OCI-LY7 (cell line): ENCODE data around the gene IL10RB. TPM values are rescaled to one million over a fixed set of nuclear protein-coding genes. Genes with fewer than 3 reads are reported as not detected.
A peak's percentile ranks its signal among the peaks of the same experiment; 100 is the strongest.

Experiments used
- BruUV-seq: library from RNA; stranded (reverse); fragments of 400-500 nt; replicated peaks from 2 replicates; lab custom pipeline; 2021; lab: Mats Ljungman, UMichigan
- CTCF ChIA-PET: fragments of 300-600 bp; sonication (Branson Sonifier 250); formaldehyde crosslinking; loops from one replicate; lab custom pipeline; 2022; ENCODE audit warnings: antibody characterized with exemption; ENCODE audit not compliant: unreplicated experiment; lab: Charles Lee
- POLR2A ChIA-PET: fragments of 300-600 bp; sonication (Branson Sonifier 250); formaldehyde crosslinking; loops from one replicate; lab custom pipeline; 2022; ENCODE audit warnings: antibody characterized with exemption; lab: Charles Lee
- DNase-seq: peaks from one replicate; pipeline ENCODE4 v3.0.0-alpha.2; 2015; ENCODE audit warnings: low spot score
- H2AFZ ChIP-seq: fragments of 200-600 bp; sonication (generic), shearing (Covaris generic); 2 replicates; pipeline ENCODE4 v1.6.1; 2014; ENCODE audit warnings: mild to moderate bottlenecking, antibody characterized with exemption, low read length, moderate library complexity
- H3K27ac ChIP-seq: fragments of 200-600 bp; sonication (generic); 2 replicates; pipeline ENCODE4 v1.5.1; 2014; ENCODE audit warnings: mixed run types, low read depth, mild to moderate bottlenecking, moderate library complexity, low read length, inconsistent platforms; ENCODE audit not compliant: poor library complexity, severe bottlenecking
- H3K36me3 ChIP-seq: fragments of 200-600 bp; sonication (generic); 2 replicates; pipeline ENCODE4 v1.6.1; 2014; ENCODE audit warnings: mild to moderate bottlenecking, antibody characterized with exemption, low read length, moderate library complexity, mixed read lengths; ENCODE audit not compliant: insufficient read depth
- H3K4me1 ChIP-seq: fragments of 200-600 bp; sonication (generic); 2 replicates; pipeline ENCODE4 v1.5.1; 2014; ENCODE audit warnings: mild to moderate bottlenecking, low read length; ENCODE audit not compliant: insufficient read depth, poor library complexity, severe bottlenecking
- H3K4me2 ChIP-seq: fragments of 200-600 bp; sonication (generic); 2 replicates; pipeline ENCODE4 v1.6.1; 2014; ENCODE audit warnings: mild to moderate bottlenecking, low read length
- H3K4me3 ChIP-seq: fragments of 200-600 bp; sonication (generic); 2 replicates; pipeline ENCODE4 v1.5.1; 2014; ENCODE audit warnings: mild to moderate bottlenecking, low read depth, low read length; ENCODE audit not compliant: poor library complexity, severe bottlenecking
- H3K79me2 ChIP-seq: fragments of 200-600 bp; sonication (generic); 2 replicates; pipeline ENCODE4 v1.6.1; 2016; ENCODE audit warnings: low read depth, mild to moderate bottlenecking, low read length, moderate library complexity, mixed read lengths; ENCODE audit not compliant: insufficient read depth
- H3K9me2 ChIP-seq: fragments of 200-600 bp; sonication (generic); 2 replicates; pipeline ENCODE4 v1.6.1; 2016; ENCODE audit warnings: mild to moderate bottlenecking, low read length, mixed read lengths; ENCODE audit not compliant: insufficient read depth
- H3K9me3 ChIP-seq: fragments of 200-600 bp; sonication (generic); 2 replicates; pipeline ENCODE4 v1.6.1; 2014; ENCODE audit warnings: mild to moderate bottlenecking, mixed run types, low read length, mixed read lengths
- H4K20me1 ChIP-seq: fragments of 200-600 bp; sonication (generic); 2 replicates; pipeline ENCODE4 v1.6.1; 2014; ENCODE audit warnings: mild to moderate bottlenecking, antibody characterized with exemption, low read length, moderate library complexity, mixed read lengths; ENCODE audit not compliant: insufficient read depth
- CTCF ChIP-seq: fragments of 200-600 bp; sonication (generic); conservative IDR thresholded peaks from 2 replicates; pipeline ENCODE4 v1.5.1; 2014; ENCODE audit warnings: mild to moderate bottlenecking, antibody characterized with exemption, low read length, moderate library complexity, mixed read lengths
- EZH2phosphoT487 ChIP-seq: fragments of 200-600 bp; sonication (generic); IDR thresholded peaks from 2 replicates; pipeline ENCODE4 v1.6.1; 2018; ENCODE audit warnings: low read depth, borderline replicate concordance, mild to moderate bottlenecking, mixed run types, antibody characterized with exemption, low read length, moderate library complexity, mixed read lengths
- intact Hi-C: fragments of 100-400 bp; cut with micrococcal nuclease; formaldehyde crosslinking; loops from one replicate; pipeline ENCODE4 v1.10.0; 2022; ENCODE audit not compliant: unreplicated experiment
- total RNA-seq, 2 experiments: library from RNA; depleted of rRNA in 1 of 2; stranded (reverse); fragments of >200 nt in 1 of 2; shearing (Covaris generic) in 1 of 2; gene quantifications; 2 replicates each; pipeline ENCODE4 v1.2.3, GENCODE V29; 2014 to 2022

Gene IL10RB
- total RNA-seq, 2 experiments from 2014 or later, result 48.0 to 48.3 TPM

DNA sequence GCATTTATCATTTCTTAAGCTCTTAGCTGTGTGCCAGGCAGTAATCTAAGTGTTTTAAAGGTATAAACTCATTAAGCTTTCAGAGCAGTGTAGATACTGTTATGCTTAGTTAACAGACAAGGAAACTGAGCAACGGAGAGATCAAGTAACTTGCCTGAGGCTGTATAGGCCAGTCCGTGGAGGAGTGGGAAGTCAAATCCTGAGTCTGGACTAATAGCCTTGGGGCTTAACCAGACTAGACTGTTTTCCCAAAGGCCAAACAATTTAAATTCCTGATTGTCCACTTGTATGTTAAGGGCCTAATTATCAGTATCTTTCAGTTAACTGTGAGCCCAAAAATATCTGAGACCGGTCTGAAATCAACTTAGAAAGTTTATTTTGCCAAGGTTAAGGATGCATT lies 61.2 kb downstream of the IL10RB start:
- H3K4me3 ChIP-seq, result peak overlapping the region; percentile 79
- H3K9me2 ChIP-seq, result no peaks in the 10 kb centered on the region
- peak overlapping the region; percentile 82 for H3K4me2 ChIP-seq
- peaks cover 64% of the 10 kb centered on the region for H3K4me1 ChIP-seq
- H2AFZ ChIP-seq, result no peak overlapping the region
- peaks cover 73% of the 10 kb centered on the region for H3K79me2 ChIP-seq
- DNase-seq, result no peak
- no TSS peak for BruUV-seq
- H3K36me3 ChIP-seq, result peaks cover 60% of the 10 kb centered on the region
- H3K9me3 ChIP-seq, result peaks cover 7% of the 10 kb centered on the region; the same call in 1 of the 2 replicates
- H3K27ac ChIP-seq, result no peak overlapping the region
- H4K20me1 ChIP-seq, result 0 out of 2 replicates have a peak, but pooled peaks cover 4% of the 10 kb centered on the region
- intact Hi-C loops, result no loop called here
- POLR2A ChIA-PET, result interaction anchor here (0.5 to 0.6 kb wide), 4 partner anchors 8 to 689 kb away, joined by 3 to 5 read pairs (median 3); no protein-coding TSS in a partner anchor
- TF ChIP-seq CTCF, result no peak
- CTCF ChIA-PET, result no interaction called here

GRCh38 chr21:33327792-33328433 lies 61.7 kb downstream of the IL10RB start:
- intact Hi-C loops, result no loop called here
- ChIA-PET CTCF (no interaction called here), POLR2A (interaction anchor here (0.5 to 1.0 kb wide), 10 partner anchors 9 to 688 kb away, joined by 3 to 5 read pairs (median 3); no protein-coding TSS in a partner anchor)
- no peak for TF ChIP-seq EZH2phosphoT487
- TF ChIP-seq CTCF, result no peak
- Histone ChIP-seq H3K4me1 (peaks cover 67% of the 10 kb centered on the region), H3K9me3 (peaks cover 13% of the 10 kb centered on the region), H3K4me2 (peak overlapping the region; percentile 82), H3K4me3 (peak overlapping the region; percentile 79), H3K9me2 (no peaks in the 10 kb centered on the region), H3K27ac (no peak overlapping the region), H4K20me1 (0 out of 2 replicates have a peak, but pooled peaks cover 4% of the 10 kb centered on the region), H2AFZ (no peak overlapping the region), H3K36me3 (peaks cover 65% of the 10 kb centered on the region), H3K79me2 (peaks cover 79% of the 10 kb centered on the region)
- no peak for DNase-seq
- BruUV-seq, result no TSS peak

DNA sequence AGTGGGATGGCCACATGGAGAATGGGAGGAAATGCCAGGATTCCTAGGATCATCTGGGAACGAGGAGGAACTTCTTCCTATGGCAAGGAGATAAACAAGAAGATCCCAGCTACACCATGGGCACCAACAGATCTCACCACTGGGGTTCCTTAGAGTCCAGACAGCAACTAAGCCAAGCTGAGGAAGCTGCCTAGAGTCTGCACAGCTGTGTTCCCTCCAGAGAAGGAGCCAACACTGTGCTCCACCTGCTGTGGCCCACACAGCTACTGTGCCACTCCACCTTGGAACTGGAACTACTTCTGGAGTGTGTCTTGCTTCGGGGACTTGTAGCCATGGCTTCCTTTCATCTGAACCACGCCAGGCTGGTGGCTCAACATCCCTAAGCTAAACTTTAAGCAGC lies 64.6 kb downstream of the IL10RB start:
- no peaks in the 10 kb centered on the region for H3K9me2 ChIP-seq
- H3K4me3 ChIP-seq, result no peak overlapping the region
- H2AFZ ChIP-seq, result no peak overlapping the region
- peaks cover 18% of the 10 kb centered on the region for H3K9me3 ChIP-seq
- H3K79me2 ChIP-seq, result peaks cover 99% of the 10 kb centered on the region
- ChIA-PET POLR2A (interaction anchor here (0.6 to 4.3 kb wide), 5 partner anchors 13 to 261 kb away, joined by 3 to 14 read pairs (median 3); no protein-coding TSS in a partner anchor), CTCF (interaction anchor here (1.7 kb wide), 1 partner anchor 30 kb away, joined by 4 read pairs; no protein-coding TSS in a partner anchor)
- no TSS peak for BruUV-seq
- TF ChIP-seq EZH2phosphoT487 (no peak), CTCF (no peak)
- no peak overlapping the region for H3K4me2 ChIP-seq
- peak; percentile 28 for DNase-seq
- H4K20me1 ChIP-seq, result 0 out of 2 replicates have a peak, but pooled peaks cover 4% of the 10 kb centered on the region
- peaks cover 89% of the 10 kb centered on the region for H3K36me3 ChIP-seq
- H3K4me1 ChIP-seq, result peaks cover 67% of the 10 kb centered on the region
- intact Hi-C loops, result no loop called here
- peak overlapping the region; percentile 56 for H3K27ac ChIP-seq
